G401 (cell line): Measurements from ENCODE around the gene GLB1L. TPM values are rescaled to one million over a fixed set of nuclear protein-coding genes. Genes with fewer than 3 reads are reported as not detected.

Experiments used
- DNase-seq: peaks from one replicate; pipeline ENCODE4 v3.0.0-alpha.2; 2015; ENCODE audit warnings: low spot score
- in situ Hi-C: cut with HindIII; loops from 2 replicates; pipeline ENCODE4 v1.10.0; 2016; ENCODE audit warnings: low sequenced_read_pairs, mixed read lengths
- total RNA-seq: library from RNA; depleted of rRNA; stranded (reverse); fragments of >200 nt; shearing (Covaris generic); gene quantifications from 2 replicates; pipeline ENCODE4 v1.2.3, GENCODE V29; 2014; rRNA removed

The GLB1L gene
- total RNA-seq, 1 experiment from 2014 or later: 6.4 TPM

GRCh38 chr2:219186754-219187456 is 58.3 kb downstream of the GLB1L start:
- in situ Hi-C loops: no loop called here
- DNase-seq: no peak

Other genes with a start within 250 kb of the GLB1L start
- not detected in 2 replicates for gene CFAP65, start 203.9 kb downstream of the GLB1L start, total RNA-seq
- gene IHH, start 184.5 kb downstream of the GLB1L start, total RNA-seq: not detected in 2 replicates
- 31.7 TPM in 2 replicates for gene NHEJ1, start 84.6 kb downstream of the GLB1L start, total RNA-seq
- not detected in 2 replicates for gene SLC23A3, start 75.4 kb downstream of the GLB1L start, total RNA-seq
- 34.7 and 39.0 TPM in 2 replicates for gene CNPPD1, start 68.5 kb downstream of the GLB1L start, total RNA-seq
- gene RETREG2, start 67.2 kb downstream of the GLB1L start, total RNA-seq: 55.4 and 64.6 TPM in 2 replicates
- 24.8 and 26.9 TPM in 2 replicates for gene ZFAND2B, start 38.7 kb downstream of the GLB1L start, total RNA-seq
- gene ABCB6, start 26.5 kb downstream of the GLB1L start, total RNA-seq: 14.1 and 21.5 TPM in 2 replicates
- 24.6 and 26.6 TPM in 2 replicates for gene ATG9A, start 15.8 kb downstream of the GLB1L start, total RNA-seq
- 14.2 and 17.5 TPM in 2 replicates for gene ANKZF1, start 15.6 kb downstream of the GLB1L start, total RNA-seq
- gene STK16, start within 50 bp of the GLB1L start, total RNA-seq: 26.4 and 38.1 TPM in 2 replicates
- gene TUBA4B, start 7.8 kb upstream of the GLB1L start, total RNA-seq: not detected in 2 replicates
- gene TUBA4A, start 8.5 kb upstream of the GLB1L start, total RNA-seq: 0.68 and 5.0 TPM in 2 replicates
- 119 and 123 TPM in 2 replicates for gene DNAJB2, start 33.9 kb upstream of the GLB1L start, total RNA-seq
- gene PTPRN, start 64.0 kb upstream of the GLB1L start, total RNA-seq: 0.18 and 0.71 TPM in 2 replicates
- gene RESP18, start 87.3 kb upstream of the GLB1L start, total RNA-seq: not detected in 2 replicates
- 65.8 and 67.4 TPM in 2 replicates for gene DNPEP, start 142.5 kb upstream of the GLB1L start, total RNA-seq
- gene DES, start 172.9 kb upstream of the GLB1L start, total RNA-seq: not detected in 2 replicates
- 7.7 and 11.1 TPM in 2 replicates for gene SPEG, start 189.4 kb upstream of the GLB1L start, total RNA-seq